GM12878 (cell line): ENCODE results near the gene VPS8.

Experiments
- CHD2 ChIP-seq: IDR thresholded peaks from 2 replicates; pipeline ENCODE4 v1.6.1; 2011; ENCODE audit warnings: low read depth, low read length, improper control_type of control experiment, borderline replicate concordance
- POLR2A ChIP-seq: IDR thresholded peaks from 2 replicates; pipeline ENCODE4 v1.6.1; 2011; ENCODE audit warnings: low read depth, mild to moderate bottlenecking, low read length
- RCOR1 ChIP-seq: conservative IDR thresholded peaks from 2 replicates; pipeline ENCODE4 v1.6.1; 2012; ENCODE audit warnings: low read depth, low read length, improper control_type of control experiment
- RFX5 ChIP-seq: IDR thresholded peaks from 2 replicates; pipeline ENCODE4 v1.6.1; 2011; ENCODE audit warnings: low read depth, low read length, improper control_type of control experiment
- YY1 ChIP-seq: IDR thresholded peaks from 2 replicates; pipeline ENCODE4 v1.6.1; 2011; ENCODE audit warnings: low read depth, mild to moderate bottlenecking, low read length
- ZNF384 ChIP-seq: IDR thresholded peaks from 2 replicates; pipeline ENCODE4 v1.6.1; 2012; ENCODE audit warnings: low read depth, mild to moderate bottlenecking, low read length, improper control_type of control experiment, borderline replicate concordance

DNA sequence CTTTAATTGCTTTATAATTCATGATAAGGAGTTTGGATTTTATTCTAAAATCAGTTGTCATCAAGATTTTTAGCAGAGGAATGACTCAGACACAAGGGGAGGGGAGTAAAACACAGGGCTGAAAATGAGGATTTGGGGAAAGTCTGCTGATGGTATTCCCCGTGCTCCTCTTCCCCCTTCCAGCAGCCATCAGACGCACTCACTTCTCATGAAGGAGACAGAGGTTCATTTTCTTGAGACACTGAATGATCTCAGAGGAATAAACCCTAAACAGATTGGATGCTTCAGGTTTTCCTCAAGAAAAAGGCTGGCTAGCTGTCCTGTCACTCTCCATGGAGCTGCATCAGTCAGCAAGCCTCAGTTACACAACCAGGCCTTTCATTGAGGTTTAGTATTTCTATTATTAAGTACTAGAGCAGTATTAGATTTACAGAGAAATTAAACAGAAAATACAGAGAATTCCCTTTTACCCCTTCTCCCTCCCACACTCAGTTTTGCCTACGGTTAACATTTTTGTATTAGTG lies 174.5 kb downstream of the VPS8 start:
- TF ChIP-seq YY1 (no peak), POLR2A (no peak), RCOR1 (no peak), RFX5 (no peak), CHD2 (no peak), ZNF384 (no peak)
